Measurements from ENCODE around the gene CPM.
"Not testable (repeated sequence)": the region's sequence is repeated elsewhere in the genome, so short reads cannot be mapped to it uniquely, and the experiment has no call there.

CPM gene

GRCh38 chr12:68813242-68813593 is 119.8 kb downstream of the CPM start:
- no peak for DNase-seq (ENCODE audit: low read depth)
- TF ChIP-seq CTCF (IDR thresholded peaks at IDR 0.05; ENCODE audit: control insufficient read depth, extremely low read depth, insufficient read depth), result no peak
- no peak overlapping the region for H3K4me3 ChIP-seq (ENCODE audit: low read depth, low read length)

- H3K4me3 ChIP-seq (ENCODE audit: low read depth, low read length), result no peak overlapping the region
- no peak for DNase-seq (ENCODE audit: low read depth)
- TF ChIP-seq CTCF (IDR thresholded peaks at IDR 0.05; ENCODE audit: control insufficient read depth, extremely low read depth, insufficient read depth), result no peak
Measured at GRCh38 chr12:68812553-68813241, 120.3 kb downstream of the CPM start.

GRCh38 chr12:68811573-68811972 is 121.4 kb downstream of the CPM start:
- H3K4me3 ChIP-seq (ENCODE audit: low read depth, low read length); DNase-seq (ENCODE audit: low read depth): not testable (repeated sequence)

- peak overlapping the region; percentile 96 for H3K4me3 ChIP-seq (ENCODE audit: low read depth, low read length)
- DNase-seq (ENCODE audit: low read depth), result not testable (repeated sequence)
Measured at GRCh38 chr12:68810027-68810389, 123.0 kb downstream of the CPM start.

- no peak for TF ChIP-seq CTCF (IDR thresholded peaks at IDR 0.05; ENCODE audit: control insufficient read depth, extremely low read depth, insufficient read depth)
- DNase-seq (ENCODE audit: low read depth), result no peak
- H3K4me3 ChIP-seq (ENCODE audit: low read depth, low read length), result peak overlapping the region; percentile 96
Measured at GRCh38 chr12:68809190-68810026, 123.6 kb downstream of the CPM start.

GRCh38 chr12:68808388-68809189 is 124.4 kb downstream of the CPM start:
- peak; percentile 80 for DNase-seq (ENCODE audit: low read depth)
- no peak for TF ChIP-seq CTCF (IDR thresholded peaks at IDR 0.05; ENCODE audit: control insufficient read depth, extremely low read depth, insufficient read depth)
- H3K4me3 ChIP-seq (ENCODE audit: low read depth, low read length), result peak overlapping the region; percentile 96

GRCh38 chr12:68807576-68808387 is 125.2 kb downstream of the CPM start, which contains the start of gene MDM2:
TSS of gene MDM2 (plus strand) at chr12:68808177. CDS start at chr12:68808478, 301 bp downstream.
- peak within 1 kb of the TSS; percentile 96 for H3K4me3 ChIP-seq (ENCODE audit: low read depth, low read length)
- TF ChIP-seq CTCF (IDR thresholded peaks at IDR 0.05; ENCODE audit: control insufficient read depth, extremely low read depth, insufficient read depth), result peak; percentile 77
- DNase-seq (ENCODE audit: low read depth), result peak; percentile 64

- DNase-seq (ENCODE audit: low read depth), result not testable (repeated sequence)
- peak overlapping the region; percentile 96 for H3K4me3 ChIP-seq (ENCODE audit: low read depth, low read length)
Measured at GRCh38 chr12:68807274-68807575, 125.7 kb downstream of the CPM start.
